ENCODE measurements around the gene CHRM2.

DNA sequence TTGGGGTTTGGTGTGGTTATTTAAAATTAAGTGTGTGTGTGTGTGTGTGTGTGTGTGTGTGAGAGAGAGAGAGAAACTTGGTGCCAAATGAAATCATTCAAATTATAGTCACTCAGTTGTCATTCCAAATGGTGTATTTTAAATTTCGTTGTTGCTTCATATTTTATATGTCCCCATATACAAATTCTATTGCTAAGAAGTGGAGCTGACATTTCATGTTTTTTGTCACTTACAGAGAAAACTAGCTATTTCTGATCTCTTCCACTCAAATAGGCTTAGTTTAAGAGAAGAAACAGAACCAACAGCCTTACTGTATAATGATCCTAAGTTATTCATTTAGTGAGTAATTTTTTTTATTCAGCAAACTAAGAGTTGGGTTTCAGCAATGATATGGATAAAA, 42.3 kb downstream of the CHRM2 start:
- TF ChIP-seq CTCF (IDR thresholded peaks at IDR 0.05) = no peak
- no peak for TF ChIP-seq POLR2A (IDR thresholded peaks at IDR 0.05)

Data from lower leg skin (tissue), 3 donors.